GM21526 (cell line): Measurements from ENCODE around the gene PSMB11.
"Not testable (repeated sequence)": the region's sequence is repeated elsewhere in the genome, so short reads cannot be mapped to it uniquely, and the experiment has no call there.

Experiments
- ATAC-seq: cut with Tn5 transposase; IDR thresholded peaks from one replicate; pipeline ENCODE4 v1.9.1; 2021; ENCODE audit warnings: moderate library complexity; ENCODE audit not compliant: unreplicated experiment, low FRiP score

The PSMB11 gene

DNA sequence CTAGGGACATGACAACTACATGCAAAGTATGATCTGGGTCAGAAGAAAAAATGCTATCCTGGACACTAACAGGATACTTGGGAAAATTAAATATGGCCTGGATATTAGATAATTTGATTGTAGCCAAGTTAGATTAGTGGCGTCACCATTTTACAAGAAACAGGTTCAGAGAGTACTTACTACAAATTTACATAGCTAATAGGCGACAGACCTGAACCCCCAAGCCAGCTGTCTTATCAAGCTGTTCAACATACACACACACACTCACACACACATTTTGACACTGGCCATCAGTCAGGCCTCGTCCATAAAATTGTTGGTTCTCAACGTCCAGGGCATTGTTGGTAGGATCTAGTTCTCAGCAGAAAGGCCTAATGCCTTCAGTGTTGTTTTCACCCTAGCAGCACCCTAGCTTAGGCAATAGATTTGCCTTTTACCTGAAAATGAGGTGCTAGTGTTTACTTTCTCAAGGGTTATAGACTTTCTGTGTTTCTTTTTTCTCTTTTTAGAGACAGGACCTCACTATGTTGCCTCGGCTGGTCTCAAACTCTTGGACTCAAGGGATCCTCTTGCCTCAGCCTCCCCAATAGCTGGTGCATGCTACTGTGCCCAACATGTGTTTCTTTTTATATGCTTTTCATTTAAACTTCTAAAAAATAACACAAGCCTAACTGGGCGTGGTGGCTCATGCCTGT is 28.8 kb upstream of the PSMB11 start:
- ATAC-seq = no peak

DNA sequence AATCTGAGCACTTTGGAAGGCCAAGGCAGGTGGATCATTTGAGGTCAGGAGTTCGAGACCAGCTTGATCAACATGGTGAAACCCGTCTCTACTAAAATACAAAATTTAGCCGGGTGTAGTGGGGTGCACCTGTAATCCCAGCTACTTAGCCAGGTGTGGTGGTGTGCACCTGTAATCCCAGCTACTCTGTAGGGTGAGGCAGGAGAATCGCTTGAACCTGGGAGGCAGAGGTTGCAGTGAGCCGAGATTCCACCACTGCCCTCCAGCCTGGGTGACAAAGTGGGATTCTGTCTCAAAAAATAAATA is 28.3 kb upstream of the PSMB11 start:
- not testable (repeated sequence) for ATAC-seq

DNA sequence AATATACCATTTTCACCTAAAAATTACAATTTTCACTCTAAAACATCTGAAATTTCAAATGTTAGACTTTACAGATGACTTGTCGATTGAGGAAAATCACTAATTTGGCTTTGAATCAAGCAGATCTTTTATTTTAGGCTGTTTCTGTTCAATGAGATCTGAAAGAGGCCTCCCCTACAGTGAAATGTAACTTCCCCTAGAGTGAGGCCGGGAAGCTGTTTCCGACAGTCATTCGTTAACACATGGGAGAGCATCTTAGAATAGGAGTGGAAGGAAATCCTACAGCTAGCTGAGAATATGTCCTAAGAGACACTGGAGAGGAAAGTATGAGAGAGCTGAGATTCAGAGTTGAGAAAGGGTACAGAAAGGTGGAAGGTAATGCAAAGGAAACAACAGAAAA is 26.4 kb upstream of the PSMB11 start:
- ATAC-seq = no peak

DNA sequence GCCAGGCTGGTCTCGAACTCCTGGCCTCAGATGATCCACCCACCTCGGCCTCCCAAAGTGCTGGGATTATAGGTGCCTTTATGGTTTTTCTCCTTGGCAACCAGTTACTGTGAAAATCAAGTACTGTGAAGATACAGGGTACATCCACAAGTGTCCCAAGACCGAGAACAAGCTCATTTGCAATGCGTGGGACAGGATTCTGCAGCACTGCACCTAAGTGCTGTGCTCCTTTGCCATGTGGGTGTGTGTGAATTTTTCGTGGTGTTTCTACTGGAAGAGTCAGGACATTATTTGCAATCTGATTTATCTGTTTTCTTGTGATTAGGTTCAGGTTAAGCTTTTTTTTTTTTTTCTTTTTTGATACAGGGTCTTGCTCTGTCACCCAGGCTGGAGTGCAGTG is 24.9 kb upstream of the PSMB11 start:
- ATAC-seq = no peak

DNA sequence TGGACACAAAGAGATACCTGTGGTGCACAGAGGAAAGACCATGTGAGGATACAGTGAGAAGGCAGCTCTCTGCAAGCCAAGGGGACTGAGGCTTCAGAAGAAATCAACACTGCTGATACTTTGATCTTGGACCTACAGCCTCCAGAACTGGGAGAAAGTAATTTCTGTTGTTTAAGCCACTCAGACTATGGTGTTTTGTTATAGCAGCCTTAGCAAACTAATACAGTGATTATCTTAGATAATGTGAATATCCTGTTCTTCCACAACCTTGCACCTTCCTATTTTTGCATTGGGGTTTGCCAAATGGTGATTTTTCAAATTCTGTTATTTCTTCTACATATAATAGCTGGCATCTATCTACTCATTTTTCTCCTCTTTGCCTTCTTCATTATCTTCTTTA is 23.9 kb upstream of the PSMB11 start:
- ATAC-seq = no peak

DNA sequence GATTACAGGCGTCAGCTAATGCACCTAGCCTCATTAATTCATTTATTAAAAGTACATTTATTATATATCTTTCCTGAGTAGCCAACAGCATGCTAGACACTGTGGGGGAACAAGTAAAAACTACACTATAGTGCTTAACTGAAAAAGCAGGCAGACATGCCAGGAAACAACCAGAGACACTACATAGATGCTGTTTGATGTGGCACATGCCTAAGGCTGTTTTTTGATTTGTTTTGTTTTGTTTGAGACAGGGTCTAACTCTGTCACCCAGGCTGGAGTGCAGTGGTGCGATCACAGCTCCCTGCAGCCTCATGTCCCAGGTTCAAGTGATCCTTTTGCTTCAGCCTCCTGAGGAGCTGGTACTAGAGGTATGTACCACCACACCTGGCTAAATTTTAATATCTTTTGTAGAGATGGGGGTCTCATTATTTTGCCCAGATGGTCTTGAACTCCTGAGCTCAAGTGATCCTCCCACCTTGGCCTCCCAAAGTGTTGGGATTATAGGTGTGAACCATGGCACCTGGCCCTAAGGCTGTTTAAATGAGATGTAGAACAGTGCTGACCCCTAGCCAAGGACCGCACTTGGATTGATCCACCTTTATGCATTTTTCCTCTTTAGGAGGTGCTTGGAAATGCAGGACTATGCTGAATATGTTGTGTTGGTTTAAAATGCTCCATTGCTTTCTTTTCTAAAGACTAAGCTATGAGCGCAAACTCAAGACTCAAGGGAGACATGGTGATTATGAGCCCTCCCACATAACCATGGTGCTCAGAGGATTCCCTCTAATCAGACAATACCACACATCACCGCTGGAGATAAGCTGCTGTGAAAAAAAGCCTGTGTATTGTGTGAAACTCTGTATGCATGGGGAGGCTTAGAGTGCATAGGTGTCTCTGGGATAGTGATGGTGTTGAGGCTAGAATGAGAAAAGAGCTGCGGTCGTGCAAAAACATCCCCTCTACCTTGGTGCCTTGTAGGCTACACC is 21.6 kb upstream of the PSMB11 start:
- ATAC-seq = no peak

DNA sequence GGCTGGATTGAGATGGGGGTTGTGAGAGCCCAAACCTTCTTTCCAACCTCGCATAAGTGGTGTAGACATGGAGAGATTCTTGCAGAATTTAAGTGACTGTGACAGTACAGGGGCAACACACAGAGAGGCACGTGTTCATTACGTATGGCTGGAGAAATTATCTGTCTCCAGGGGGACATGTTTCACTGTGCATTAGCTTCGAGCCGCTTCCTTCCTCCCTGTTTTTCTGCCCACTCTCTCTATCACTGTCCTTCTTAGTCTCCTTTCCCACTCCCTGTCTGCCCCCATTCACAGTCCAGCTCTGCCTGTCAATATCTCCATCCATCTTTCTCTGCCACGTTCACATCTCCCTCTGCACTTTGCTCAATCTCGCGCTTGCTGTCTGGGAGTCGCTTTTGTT is 20.6 kb upstream of the PSMB11 start:
- ATAC-seq = no peak

DNA sequence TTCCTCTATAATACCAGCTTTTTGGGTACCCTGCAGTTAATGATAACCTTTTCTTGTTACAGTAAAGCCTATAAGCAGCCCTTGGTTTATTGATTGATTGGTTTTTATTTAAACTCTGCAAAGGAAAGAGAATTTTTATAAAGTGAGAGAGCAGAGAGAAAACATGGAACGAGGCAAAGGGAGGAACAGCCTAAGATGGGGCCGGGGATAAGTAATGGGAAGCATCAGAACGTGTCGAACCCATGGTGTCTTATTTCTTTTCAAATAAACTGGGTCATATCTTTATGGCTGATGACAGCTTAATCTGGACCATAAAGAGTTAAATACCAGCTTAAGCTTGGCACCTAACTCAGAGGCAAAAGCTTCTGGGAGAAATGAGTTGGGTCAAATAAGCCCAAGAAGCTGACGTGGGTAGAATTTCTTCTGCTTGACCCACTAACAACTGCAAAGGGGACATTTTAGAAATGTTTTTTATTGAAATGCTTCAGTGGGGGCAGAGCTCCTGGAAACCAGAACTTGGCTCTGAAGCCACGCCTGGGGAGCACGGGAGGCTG is 20.0 kb upstream of the PSMB11 start:
- ATAC-seq = no peak

DNA sequence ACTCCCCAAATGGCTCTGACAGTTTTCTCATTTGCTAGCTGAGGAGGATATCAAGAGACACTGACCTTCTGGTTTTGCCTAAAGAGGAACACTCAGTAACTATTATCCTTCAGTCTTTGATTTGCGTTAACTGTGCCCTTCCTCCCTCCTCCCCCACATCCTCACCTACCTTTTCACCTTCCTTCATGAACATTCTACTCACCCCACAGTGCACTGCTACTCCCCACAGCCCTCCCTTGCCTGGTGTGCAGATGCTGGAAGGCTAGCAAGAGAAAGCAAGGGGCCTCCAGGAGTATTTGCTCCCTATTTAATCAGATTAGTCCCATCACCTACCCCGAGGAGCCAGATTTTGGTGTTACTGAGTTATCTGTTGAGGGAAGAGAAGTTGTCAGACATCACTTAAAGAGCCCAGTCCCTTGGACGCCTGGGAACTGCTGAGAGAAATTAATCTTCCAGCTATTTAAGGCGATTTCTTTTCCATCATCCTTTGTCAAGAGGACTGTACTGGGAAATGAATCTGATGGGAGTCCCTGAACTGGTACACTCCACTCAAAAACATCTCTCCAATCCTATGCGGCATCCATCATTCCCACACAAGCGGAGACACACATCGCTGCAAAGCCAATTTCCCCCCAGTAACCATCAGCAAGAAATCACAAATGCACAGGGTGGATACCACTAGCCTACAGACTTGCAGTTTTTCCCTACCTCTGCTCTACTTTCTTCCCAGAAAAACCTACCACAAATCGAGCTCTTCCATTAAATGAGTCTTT is 18.8 kb upstream of the PSMB11 start:
- no peak for ATAC-seq

DNA sequence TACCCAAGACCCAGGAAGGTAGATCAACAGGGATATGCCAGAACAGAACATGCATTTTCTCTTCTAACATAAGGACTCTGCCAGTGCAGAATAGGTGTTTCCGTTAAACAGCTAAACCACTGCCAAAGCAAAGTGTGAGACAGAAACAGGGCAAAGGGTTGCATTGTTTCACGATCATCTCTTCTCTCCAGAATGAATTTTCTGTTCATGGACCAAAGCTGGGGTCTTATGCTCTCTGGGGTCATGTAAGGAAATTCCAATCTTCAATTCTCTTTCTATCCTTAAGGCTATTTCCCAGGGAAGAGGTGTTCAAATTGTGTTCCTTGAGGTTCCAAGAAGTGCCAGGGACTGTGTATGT is 18.2 kb upstream of the PSMB11 start:
- no peak for ATAC-seq

DNA sequence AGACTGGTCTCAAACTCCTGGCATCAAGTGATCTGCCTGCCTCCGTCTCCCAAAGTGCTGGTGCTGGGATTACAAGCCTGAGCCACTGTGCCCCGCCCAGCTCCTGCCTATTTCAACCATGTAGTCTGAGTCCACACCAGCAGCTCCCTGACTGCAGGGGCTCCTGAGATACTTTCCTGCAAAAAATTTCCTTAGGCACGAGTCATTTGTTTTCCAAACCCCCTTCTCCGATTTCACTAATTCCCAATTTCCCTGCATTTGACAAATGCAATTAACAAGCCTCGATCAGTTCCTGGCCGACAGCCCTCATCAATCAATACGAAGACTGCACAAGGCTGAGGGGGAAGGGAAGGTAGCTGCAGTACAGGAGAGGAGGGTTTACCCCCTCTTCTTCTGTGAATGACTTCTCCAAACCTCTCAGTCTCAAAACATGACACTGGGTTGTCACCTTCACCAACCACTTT is 17.4 kb upstream of the PSMB11 start:
- ATAC-seq = no peak

DNA sequence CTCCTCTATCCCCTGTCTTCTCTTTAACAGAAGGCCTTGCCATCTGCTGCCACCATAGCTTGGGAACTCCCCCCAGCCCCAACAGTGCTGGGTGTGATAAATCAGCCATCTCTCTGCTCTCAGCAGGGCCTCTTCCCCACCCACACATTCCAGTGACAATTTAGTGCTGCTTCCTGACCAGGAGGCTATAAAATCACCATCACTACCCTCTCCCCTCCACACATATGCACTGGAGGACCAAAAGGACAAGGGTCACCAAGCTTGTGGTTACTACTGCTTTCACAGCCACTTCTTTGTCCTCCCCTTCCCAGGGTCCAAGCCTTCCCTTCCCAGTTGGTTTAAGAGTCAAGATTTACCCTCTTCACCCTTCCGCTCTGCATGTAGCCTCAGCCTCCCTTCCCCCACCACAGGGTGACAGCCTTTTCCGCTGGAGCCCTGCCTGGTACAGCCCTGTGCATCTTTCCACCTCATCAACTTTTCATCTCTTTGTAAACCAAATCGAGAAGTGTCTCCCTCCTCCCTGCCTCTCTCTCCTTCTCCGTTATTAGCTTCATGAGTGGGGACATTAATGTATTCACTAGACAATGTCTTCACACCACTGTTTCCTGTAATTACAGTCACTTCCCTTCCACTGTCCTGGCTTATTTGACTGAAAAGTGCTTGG is 16.7 kb upstream of the PSMB11 start:
- ATAC-seq = no peak

DNA sequence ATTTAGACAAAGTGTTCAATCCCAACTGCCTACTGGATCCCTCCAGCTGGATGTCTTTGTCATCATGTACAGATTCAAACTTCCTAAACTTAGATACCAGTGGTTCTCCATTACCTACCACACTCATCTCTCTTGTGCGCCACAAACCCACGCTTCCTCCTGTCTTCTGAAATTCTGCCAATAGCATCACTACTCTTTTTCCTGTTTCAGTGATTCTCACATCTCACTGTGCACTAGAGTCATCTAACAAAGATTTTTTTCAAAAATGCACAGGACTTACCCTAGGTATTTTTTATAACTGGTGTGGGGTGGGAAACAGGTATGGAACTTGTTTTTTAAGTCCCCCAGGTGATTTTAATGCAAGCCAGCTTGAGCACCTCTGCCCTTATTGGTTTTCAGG is 13.2 kb upstream of the PSMB11 start:
- no peak for ATAC-seq

DNA sequence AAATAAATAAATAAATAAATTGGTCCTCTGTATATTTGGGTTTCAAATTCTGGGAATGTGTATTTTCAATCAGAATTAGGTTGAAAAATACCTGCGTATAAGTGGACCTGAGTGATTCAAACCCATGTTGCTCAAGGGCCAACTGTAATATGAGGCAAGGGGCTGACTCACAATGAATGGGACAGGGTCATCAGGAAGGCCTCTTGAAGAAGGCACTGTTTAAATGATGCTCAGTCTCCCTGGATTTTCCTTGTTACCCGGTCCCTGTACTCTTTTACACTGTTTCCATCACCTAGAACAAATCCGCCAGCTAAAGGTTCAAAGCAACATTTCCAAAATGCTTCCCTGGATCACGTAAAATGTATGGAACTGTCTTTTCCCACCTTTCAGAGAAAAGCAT is 11.1 kb upstream of the PSMB11 start:
- ATAC-seq = no peak

DNA sequence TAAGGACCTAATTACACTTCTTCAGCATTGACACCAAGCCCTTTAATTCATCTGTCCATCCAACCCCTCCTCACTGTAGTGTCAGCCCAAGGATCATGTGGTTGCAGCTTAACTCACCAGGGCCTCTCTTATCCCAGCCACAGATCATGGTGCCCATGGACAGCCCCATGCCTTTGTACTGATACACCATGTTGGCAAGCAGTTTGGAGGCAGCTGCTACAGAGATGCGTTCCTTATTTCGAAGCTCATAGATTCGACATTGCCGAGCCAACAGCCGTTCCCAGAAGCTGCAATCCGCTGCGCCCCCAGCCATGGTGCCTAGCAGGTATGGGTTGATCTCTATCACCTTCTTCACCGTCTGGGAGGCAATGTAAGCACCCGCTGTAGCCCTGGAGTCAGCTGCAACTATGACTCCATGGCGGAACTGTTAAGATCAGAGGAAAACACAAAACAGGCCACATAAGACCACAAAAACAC is 8.7 kb upstream of the PSMB11 start:
- no peak for ATAC-seq

DNA sequence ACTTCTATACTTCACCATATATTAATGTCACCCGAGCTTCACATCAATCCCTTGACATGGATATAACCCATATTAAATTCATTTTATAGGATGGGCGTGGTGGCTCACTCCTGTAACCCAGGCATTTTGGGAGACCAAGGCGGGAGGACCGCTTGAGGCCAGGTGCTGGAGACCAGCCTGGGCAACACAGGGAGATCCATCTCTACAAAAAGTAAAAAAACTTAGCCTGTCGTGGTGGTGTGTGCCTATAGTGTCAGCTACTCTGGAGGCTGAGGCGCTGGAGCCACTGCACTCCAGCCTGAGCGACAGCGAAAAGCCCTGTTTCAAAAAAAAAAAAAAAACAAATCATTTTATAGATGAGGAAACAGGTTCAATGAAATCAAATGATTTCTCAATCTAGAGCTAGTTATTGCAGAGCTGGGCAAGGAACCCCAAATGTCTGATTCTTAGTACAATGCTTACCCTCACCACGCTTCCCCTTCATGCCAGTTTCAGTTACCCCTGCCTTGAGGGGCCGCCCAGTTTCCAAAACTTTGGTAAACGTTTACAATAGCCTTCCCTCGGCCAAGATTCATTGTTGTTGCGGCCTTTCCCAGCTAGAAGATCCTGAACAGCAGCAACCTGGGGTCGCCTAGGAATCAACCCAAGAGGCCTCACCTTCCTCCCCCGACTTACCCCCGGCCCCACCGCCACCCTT is 8.1 kb upstream of the PSMB11 start:
- no peak for ATAC-seq

DNA sequence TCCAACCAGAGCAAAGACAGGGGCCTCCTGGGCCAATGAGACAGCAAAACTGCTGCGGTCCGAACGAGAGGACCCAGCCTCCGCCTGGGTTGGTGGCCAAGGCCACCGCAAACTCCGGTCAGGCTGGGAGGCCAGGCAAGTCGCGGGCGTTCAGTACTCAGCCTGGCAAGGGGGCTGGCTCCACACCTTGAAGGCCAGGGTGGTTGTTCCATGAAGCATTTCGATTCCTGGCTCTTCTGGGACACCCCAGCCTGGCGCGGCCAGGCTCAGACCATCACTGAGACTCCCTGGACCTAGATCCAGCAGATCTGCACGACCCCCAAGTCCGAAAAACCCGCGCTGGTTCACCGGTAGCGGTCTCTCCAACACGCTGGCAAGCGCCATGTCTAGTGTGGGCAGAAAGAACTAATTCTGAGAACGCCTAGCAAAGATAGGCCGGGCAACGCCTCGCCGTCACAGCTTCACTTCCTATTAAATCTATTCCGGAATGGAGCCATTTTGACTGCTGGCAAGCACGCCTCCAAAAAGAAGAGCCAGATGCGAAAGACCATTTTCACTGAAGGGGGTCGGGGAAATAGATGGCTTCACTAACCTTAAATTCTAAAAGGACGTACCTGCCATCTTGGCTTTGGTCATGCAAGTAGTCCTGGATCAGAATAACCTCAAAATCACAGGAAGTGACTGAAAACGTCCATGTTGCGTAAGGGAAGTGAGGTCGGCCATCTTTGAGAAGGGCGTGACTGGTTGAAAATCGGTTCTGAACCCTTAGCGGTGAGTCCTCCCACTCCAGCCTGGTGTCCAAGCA is 7.3 kb upstream of the PSMB11 start, which contains the start of gene PSMB5:
Gene PSMB5 (minus strand): TSS at position 403 of the 805 bp plus-strand sequence. CDS start 19 bp downstream, at position 384.
- peak; percentile 86 for ATAC-seq

DNA sequence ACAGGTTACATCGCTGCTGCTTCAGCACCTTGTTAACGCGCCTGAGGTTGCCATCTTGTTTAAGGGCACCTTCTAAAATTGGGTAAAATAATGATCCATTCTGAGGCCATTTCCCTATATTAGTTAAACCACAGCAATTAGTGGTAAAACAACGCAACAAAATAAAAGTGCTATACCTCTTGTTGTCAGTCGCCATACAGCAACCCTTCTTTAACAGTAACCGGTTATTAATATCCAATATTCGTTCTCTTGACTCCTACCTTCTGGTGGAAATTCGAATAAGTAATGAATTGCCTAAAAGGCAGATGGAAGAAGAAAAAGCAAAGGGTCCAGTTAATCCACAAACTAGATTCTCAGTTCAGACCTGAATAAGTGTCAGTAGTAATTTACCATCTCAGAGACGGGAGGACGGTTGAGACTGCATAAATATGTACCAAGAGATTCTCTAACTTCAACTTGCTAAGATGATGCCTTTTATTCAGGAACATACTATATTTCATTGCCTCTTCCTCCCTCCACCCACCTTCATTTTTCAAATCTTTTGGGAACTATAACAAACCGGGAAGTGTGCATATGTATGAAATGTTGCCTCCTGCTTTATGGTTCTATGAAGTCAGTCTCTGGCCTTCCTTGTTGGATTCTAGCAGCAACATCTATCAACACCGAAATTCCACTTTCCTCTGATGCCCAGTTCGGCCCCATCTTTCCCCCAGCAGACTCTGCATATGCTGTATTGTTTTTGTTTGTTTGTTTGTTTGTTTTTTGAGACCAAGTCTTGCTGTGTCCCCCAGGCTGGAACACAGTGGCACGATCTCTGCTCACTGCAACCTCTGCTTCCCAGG is 6.5 kb upstream of the PSMB11 start:
- no peak for ATAC-seq
